GM18517 (cell line): ENCODE results near the gene MTUS2.
"Not testable (repeated sequence)": the region's sequence is repeated elsewhere in the genome, so short reads cannot be mapped to it uniquely, and the experiment has no call there.

Experiments
- ATAC-seq: cut with Tn5 transposase; IDR thresholded peaks from one replicate; pipeline ENCODE4 v1.9.1; 2021; ENCODE audit warnings: mild to moderate bottlenecking, moderate library complexity; ENCODE audit not compliant: unreplicated experiment

MTUS2 gene

DNA sequence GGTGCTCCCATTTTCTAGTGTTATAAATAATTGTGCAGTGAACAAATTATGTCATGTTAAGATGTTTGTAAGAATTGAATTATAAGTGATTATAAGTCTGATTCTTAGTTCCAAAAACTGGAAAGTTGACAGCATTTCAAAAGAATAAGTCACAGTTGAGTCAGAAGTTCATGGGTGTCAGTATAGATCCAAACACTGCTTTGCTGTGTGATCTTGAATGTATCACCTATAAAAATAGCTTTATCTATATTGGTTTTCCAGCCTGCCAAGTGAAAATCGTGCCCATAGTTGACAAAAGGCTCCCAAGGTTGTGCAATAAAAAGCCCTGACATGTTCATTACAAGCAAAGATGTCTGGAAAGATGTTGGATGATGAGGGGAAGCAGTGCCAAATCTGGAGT lies 336.0 kb downstream of the MTUS2 start:
- ATAC-seq = no peak

GRCh38 chr13:29159871-29160270 lies 339.7 kb downstream of the MTUS2 start:
- no peak for ATAC-seq

- ATAC-seq = no peak
Measured at GRCh38 chr13:29160862-29161261, 340.7 kb downstream of the MTUS2 start.

- no peak for ATAC-seq
Measured at GRCh38 chr13:29161676-29162075, 341.5 kb downstream of the MTUS2 start.

GRCh38 chr13:29162638-29163235 lies 342.6 kb downstream of the MTUS2 start:
- no peak for ATAC-seq

GRCh38 chr13:29164116-29164515 lies 344.0 kb downstream of the MTUS2 start:
- ATAC-seq = no peak

DNA sequence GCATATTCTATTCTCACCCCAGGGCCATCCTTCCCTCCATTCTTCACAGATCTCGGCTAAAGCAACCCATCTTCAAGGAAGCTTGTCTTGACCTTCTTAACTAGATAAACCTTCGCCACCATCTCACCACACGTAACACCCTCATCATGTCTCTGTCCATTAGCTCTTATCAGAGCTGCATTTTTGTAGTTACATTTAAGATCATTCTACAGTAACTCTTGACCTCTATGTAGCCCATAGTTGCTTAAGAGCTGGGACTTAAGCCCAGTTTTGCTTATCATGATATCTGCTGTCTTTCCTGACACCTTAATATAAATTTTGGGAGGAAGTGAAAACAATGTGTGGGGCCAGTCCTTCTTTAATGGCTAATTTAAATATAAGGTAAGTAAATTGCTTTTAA lies 345.1 kb downstream of the MTUS2 start:
- ATAC-seq = no peak

GRCh38 chr13:29165840-29166239 lies 345.7 kb downstream of the MTUS2 start:
- ATAC-seq = no peak

- ATAC-seq = no peak
Measured at GRCh38 chr13:29170436-29171082, 350.4 kb downstream of the MTUS2 start.

GRCh38 chr13:29171244-29171643 lies 351.1 kb downstream of the MTUS2 start:
- no peak for ATAC-seq

- ATAC-seq = no peak
Measured at GRCh38 chr13:29174093-29174492, 354.0 kb downstream of the MTUS2 start.

DNA sequence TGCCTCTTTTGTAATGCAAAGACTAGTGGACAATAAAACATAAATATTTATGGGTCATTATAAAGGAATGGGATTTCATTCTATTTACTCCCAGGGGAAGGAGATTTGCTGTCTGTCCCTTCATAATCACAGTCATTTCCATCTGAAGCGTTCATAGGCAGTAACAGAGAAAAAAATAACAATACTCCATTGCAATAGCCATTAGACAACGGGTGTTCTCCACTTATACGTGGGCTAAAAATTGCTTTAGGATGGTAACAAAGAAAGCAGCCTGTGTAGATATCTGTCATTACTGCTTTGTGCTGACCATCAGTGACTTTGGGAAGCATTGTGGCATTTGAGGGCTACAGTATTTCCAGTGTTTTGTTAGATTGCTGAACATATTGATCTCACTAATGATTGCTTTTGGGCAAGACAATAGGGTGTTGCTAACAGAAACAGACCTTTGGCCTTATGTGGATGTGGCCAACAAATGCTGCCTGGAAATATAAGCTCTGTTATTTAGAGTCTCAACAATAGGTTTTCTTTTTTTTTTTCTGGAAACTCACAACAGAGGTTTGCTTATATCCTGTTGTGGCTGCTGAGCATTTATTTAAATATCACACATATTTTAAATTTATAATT lies 355.2 kb downstream of the MTUS2 start:
- ATAC-seq = no peak

DNA sequence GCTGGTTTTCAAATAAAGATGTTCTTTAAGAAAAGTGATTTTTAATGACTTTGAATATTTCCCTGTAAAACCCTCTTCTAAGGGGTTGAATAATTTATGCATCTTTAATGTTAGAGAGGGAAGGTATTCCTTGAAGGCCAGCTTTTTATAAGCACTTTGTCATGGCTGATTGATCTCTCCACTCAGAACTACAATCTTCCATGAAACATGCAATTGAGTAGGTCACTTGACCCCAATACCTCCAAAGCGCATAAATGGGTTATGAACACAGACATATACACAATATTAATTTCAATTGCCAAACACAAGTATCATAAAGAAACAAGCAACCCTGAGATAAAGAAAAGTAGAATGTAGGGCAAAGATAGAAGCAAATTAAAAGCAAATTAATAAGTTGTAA lies 359.9 kb downstream of the MTUS2 start:
- ATAC-seq = no peak

DNA sequence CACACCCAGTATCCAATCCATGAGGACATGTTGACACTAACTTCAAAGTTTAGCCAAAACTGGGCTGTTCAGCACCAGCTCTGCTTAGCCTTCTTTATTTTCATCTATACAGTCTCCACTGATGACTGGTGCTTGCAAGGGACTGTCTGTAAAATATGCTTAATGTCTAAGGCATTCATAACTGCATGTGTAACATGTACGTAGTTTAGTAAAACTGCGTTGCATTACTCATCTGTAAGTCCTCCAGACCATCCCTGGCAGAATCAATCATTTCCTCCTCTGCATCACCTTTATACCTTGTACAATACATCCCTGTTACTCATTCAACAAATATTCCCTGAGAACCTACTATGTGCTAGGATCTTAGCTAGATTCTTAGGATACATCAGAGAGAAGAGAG lies 362.1 kb downstream of the MTUS2 start:
- no peak for ATAC-seq

DNA sequence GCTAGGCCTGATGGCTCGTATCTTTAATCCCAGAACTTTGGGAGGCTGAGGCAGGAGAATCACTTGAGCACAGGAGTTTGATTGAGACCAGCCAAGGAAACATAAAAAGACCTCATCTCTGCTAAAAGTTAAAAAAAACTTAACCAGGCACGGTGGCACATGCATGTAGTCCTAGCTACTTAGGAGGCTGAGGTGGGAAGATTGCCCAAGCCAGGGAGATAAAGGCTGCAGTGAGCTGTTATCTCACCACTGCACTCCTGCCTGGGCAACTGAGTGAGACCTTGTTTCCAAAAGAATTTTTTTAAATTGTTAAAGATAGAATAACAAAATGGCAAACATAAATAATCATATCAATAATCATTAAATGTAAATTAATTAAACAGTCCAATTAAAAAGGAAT lies 365.8 kb downstream of the MTUS2 start:
- ATAC-seq = no peak

- no peak for ATAC-seq
Measured at GRCh38 chr13:29187584-29187983, 367.4 kb downstream of the MTUS2 start.

DNA sequence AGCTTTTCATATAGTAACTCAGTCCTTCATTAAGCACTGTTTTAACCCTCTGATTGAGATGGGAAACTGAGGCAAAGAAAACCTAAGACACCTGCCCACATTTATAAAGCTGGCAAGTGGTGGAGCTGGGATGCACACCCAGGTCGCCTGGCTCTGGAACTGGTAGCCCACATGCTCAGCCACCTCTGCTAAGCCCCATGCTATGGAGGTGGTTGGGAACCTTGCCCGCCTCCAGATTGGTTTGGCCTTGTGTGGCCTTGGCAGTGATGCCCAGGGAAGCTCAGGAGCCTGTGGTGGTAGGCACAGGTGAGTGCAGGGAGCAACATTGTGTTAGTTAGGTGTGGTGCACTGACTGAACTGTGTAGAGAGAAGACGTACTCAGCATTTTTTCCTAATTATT lies 370.2 kb downstream of the MTUS2 start:
- no peak for ATAC-seq

- no peak for ATAC-seq
Measured at GRCh38 chr13:29193083-29193482, 372.9 kb downstream of the MTUS2 start.

DNA sequence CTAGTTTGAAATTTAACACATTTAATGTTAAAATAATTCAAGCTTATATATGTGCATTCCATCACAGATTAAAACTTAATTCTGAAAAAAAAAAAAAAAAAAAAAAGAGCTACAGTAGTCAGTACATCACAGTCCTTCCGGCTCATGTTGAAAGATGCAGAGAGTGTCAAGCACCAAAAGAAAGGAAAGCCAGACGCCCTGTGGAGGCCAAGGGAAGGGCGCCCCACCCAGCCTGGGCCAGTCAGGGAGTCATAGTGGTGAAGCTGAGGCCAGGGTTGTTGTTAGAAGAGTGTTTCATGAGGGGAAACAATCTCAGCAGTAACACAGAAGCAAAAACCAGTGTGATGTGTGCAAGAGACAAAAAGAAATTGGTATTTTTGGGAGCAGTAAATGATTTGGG lies 375.3 kb downstream of the MTUS2 start:
- ATAC-seq = no peak

DNA sequence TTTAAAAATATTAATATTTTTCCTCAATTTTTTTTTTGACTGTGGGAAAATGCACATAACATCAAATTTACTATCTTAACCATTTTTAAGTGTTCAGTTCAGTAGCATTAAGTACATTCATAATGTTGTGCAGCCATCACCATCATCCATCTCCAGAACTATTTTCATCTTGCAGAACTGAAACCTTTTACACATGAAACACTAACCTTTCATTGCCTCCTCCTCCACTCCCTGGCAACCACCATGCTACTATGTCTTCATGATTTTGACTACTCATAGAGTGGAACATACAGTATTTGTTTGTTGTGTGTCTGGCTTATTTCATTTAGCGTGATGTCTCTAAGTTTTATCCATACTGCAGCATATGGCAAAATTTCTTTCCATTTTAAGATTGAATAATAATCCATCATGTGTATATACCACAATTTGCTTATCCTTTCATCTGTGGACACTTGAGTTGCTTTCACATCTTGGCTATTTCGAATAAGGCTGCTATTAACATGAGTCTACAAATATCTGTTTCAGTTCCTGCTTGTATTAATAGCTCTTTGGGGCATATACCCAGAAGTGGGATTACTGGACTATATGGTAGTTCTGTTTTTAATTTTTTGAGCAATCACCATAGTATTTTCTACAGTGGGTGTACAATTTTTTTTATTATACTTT lies 376.4 kb downstream of the MTUS2 start:
- peak; percentile 73 for ATAC-seq

DNA sequence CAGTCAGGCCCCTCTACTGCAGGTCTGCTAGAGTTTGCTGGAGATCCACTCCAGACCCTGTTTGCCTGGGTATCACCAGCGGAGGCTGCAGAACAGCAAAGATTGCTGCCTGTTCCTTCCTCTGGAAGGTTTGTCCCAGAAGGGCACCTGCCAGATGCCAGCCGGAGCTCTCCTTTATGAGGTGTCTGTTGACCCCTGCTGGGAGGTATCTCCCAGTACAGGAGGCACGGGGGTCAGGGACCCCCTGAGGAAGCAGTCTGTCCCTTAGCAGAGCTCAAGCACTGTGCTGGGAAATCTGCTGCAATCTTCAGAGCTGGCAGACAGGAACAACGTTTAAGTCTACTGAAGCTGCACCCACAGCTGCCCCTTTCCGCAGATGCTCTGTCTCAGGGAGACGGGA lies 382.6 kb downstream of the MTUS2 start:
- ATAC-seq = not testable (repeated sequence)

GRCh38 chr13:29204651-29205050 lies 384.5 kb downstream of the MTUS2 start:
- no peak for ATAC-seq
